Measurements from ENCODE around the gene LTB4R.
"Not testable (repeated sequence)": the region's sequence is repeated elsewhere in the genome, so short reads cannot be mapped to it uniquely, and the experiment has no call there.

LTB4R gene

GRCh38 chr14:24323341-24323740 lies 12.0 kb downstream of the LTB4R start:
- DNase-seq (ENCODE audit: low read depth in 2 of 2), result no peak

DNA sequence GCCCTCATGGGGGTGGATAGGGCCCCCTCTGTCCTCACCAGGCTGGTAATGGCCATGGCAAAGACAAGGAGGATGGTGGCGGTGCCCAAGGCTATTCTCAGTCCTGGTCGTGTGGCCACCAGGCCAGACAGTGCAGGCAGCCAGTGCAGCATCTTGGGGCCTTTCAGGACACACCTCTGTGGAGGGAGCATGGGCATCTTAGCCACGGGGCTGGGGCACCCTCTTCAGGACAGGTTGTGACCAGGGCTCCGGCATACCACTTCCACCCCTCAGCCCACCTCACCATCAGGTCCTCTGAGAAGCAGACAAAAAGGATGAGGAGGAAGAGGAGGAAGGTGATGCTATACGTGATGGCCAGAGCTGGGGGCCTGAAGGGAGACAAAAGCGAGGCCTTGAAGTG lies 12.7 kb downstream of the LTB4R start:
- DNase-seq (ENCODE audit: low read depth in 2 of 2), result no peak

- no peak for DNase-seq (ENCODE audit: low read depth in 2 of 2)
Observed at GRCh38 chr14:24325041-24325530, 13.8 kb downstream of the LTB4R start.

- DNase-seq (ENCODE audit: low read depth in 2 of 2), result no peak
Observed at GRCh38 chr14:24325963-24326362, 14.7 kb downstream of the LTB4R start.

- DNase-seq (ENCODE audit: low read depth in 2 of 2), result no peak
Observed at GRCh38 chr14:24327303-24327702, 16.0 kb downstream of the LTB4R start.

GRCh38 chr14:24327914-24328313 lies 16.6 kb downstream of the LTB4R start:
- not testable (repeated sequence) for DNase-seq (ENCODE audit: low read depth in 2 of 2)

GRCh38 chr14:24329073-24329663 lies 17.9 kb downstream of the LTB4R start:
- no peak for DNase-seq (ENCODE audit: low read depth in 2 of 2)

DNA sequence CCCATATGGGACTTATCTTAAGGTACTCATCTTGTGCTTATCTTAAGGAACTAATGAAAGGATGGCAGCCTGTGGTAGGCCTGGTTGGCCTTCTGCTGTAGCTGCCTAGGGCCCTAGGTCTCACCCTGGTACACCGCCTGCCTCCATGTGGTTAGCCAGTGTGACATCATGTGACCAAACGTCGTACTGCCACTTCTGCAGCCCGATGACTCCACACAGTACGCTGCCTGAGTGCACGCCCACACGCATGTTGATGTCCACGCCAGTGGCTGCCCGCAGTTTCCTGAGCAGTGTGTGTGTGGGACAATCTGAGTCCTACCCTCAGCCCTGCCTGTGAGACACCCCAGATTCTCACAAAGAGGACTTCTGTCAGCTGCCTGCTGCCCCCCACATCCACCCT lies 18.4 kb downstream of the LTB4R start:
- DNase-seq (ENCODE audit: low read depth in 2 of 2), result peak; percentile 56 to 59

DNA sequence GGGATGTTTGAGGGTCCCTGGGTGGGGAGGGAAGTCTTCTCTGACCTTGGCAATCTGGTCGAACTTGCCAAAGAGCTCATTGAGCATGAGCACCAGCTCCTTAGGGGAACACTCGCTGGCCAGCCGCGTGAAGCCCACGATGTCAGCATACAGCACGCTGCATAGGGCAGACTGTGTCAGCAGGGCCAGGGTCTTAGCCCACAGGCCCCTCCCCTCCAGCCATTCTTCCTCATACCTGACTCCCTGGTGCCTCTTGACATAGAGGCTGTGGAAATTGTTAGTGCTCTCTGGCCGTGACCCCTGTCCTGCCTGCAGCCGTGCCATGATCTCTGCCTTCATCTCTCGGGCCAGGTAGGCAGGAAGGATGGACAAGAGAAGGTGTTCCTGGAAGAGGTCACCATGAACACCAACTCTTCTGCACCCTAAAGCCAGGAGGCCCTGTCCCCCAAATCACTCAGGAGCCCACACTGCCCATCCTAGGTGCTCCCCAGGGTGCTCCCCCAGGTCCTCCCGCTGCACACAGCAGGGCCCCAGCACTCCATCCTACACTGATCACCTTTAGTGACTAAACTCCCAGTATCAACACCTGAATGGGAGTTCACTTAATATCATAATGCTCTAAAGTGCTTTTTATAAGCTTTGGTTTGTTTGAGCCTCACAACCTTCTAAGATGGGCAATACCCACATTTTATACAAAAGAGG lies 19.8 kb downstream of the LTB4R start:
- no peak for DNase-seq (ENCODE audit: low read depth in 2 of 2)

DNA sequence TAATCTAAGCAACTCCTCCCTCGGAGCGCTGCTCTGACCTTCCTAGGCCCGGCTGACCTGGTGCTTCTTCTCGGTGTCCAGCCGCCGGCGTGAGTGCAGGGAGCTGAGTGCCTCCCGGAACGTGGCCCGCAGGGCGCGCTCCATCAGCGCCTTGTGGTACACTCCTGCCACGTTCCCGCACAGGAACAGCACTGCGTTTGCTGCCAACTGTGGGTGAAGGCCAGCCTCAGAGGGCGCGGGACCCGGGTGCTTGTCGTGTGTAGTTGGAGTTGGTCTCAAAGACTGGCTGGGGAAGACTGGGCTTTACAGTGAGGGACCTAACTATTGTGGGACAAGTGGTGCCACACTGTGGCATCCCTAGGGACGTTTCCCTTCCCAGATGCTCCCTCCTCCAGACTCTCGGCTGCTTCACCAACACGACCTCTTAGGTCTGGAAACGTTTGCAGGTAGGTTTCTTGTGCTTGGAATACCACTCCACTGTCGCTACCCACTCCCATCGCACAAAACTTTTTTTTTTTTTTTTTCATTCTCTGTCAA lies 20.5 kb downstream of the LTB4R start:
- no peak for DNase-seq (ENCODE audit: low read depth in 2 of 2)

DNA sequence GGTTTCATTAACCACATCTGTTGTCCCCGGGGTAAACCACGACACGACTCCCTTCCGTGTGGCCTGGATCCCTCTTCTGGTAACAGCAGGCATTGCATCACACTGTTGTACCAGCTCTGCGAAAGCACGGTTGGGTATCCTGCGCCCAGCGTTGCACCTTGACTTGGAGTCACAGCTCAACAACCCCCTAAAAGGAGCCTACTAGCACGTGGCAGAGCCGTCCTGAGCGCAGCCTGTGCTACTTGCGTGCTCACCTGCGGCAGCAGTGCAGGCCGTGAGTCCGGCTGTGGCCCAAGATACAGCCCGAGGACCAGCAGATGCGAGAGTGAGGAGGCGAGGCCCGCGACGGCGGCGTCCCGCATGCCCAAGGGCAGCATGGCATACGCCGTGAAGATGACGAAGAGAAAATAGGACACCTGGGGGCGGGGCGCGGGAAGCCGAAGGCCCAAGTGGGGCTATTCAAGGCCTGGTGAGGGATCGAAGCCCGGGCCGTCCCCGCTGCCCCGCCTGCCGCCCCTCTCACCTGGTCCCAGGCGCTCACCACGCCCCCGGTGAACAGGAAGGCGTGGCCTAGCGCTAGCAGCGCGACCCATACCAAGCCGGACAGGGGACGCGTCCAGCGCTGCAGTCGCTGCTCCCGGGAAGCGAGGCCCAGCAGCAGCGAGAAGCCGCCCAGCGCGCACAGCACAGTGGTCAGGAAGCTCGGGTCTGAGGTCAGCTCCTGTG lies 21.1 kb downstream of the LTB4R start:
- peak; percentile 57 to 77 for DNase-seq (ENCODE audit: low read depth in 2 of 2)

GRCh38 chr14:24334431-24335291 lies 23.4 kb downstream of the LTB4R start, which contains the start of gene ADCY4:
TSS of gene ADCY4 (minus strand) at chr14:24335071. CDS start at chr14:24334652, 419 bp downstream.
- DNase-seq (ENCODE audit: low read depth in 2 of 2), result no peak

DNA sequence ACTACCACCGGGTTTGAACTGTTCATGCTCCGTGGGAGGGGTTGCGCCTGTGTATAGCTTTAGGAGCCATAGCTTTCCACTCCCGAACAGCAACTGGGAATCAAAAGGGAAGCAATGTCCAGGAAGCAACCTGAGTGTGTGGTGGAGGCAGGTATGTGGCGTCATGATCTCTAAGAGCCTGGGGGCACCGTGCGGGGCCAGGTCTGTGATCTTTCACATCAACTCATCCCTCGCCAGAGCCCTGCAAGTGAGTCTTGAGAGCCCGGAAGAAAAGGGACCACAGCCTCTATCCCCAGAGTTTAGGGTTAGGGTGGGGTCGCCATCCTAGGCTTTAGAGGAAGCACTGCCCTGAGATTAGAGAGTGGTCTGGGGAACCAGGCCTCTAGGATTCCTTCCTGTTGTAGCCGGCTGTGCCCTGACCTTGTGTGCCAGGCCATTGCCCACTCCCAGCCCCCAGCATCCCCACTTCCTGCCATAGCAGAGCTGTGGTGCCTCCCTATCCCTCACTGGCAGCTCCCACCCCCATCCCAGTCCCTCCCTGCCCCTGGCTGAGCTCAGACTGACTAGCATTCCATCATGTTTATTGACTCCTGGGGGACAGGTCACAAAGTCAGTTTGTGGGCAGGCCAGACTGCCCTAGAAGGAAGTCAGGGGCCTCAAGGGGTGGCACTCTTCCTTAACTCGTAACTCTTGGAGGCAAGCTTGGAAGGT lies 24.3 kb downstream of the LTB4R start:
- no peak for DNase-seq (ENCODE audit: low read depth in 2 of 2)

DNA sequence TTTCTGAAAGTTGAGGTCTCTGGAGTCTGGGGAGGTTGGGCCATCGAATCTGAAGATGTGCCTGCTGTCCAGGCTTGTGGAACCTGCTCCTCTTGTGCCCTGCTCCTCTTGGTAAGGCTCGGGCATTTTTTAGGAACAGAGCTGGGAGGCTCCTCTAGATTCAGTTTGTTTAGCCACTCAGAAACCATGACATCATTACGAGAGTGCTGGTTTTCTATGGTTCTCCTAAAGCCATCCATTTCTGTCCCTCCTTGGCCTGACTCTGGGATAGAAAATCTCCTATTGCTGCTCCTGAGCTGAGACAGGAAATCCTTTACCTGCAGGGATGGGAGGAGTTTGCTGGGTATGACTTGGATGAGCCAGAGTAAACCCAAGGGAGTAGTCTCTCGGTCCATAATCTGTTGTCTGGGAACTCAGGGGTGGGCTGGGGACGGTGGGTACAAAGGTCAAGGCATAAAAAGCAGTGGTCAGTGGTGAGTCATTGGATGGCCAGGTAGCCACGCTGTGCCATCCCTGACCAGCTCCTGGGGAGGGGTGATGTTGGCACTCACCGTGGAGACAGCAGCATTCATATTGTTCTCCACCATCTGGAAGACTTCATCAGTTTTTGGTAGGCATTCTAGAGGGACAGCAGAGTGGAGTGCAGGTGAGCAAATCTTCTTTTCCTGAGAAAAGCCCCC lies 26.0 kb downstream of the LTB4R start:
- no peak for DNase-seq (ENCODE audit: low read depth in 2 of 2)

DNA sequence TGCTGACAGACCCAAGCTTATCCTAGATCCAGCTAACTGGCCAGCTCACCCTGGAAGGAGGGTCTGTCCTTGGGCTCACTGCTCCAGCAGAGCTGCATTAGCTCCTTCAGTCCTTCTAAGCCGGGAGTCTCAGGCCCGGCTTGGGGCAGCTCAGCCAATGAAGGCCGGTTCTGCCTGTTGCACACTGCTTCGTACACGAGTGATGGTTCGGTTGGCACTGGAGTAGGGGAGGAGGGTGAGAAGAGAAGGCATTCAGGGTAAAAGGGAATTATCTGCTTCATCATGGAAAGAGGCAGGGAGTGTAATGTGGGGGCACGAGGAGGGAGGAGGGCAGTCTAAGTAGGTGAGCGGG lies 26.5 kb downstream of the LTB4R start:
- DNase-seq (ENCODE audit: low read depth in 2 of 2), result no peak

GRCh38 chr14:24338843-24339242 lies 27.5 kb downstream of the LTB4R start:
- no peak for DNase-seq (ENCODE audit: low read depth in 2 of 2)

DNA sequence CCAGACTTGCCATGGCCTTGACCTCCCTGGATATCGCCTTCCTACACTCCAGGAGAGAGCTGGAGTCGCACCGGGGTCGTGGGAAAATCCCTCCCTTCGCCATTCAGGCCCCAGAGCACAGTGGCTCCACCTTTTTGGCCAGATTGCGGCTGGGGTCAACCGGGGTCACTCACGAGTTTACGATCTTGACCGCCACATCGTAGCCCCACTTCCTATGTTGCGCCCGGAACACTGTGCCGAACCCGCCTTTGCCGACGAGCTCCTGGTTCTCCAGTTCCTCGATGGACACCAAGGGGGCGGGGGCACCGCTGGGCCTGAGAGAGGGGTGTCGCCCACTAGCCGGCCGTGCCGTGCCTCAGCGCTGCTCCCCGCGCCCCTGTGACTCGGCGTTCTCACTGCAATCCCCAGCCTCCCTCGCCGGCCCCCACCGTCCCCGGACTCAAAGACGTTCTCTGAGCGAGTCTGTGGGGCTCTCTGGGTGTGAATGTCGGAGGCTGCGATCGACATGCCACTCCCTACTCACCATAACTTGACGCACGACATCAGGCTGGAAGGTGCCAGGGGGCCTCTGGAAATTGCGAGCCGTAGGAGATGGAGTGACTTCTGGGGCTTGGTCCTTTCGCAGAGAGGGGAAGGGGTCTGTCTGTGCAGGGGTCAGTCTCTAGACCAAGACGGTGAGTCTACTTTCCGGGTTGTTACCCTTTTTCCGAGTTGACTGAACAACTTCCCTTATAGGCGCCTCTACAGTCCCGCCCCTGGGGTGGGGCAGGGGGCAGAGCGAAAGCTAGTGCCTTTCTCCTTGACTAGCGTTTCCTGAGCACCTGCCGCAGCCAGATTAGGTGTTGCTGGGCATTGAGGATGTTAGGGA lies 28.2 kb downstream of the LTB4R start, which contains the start of gene RIPK3:
TSS of gene RIPK3 (minus strand) at position 708 of the 868 bp plus-strand sequence. CDS start at position 543, 165 bp downstream.
- DNase-seq (ENCODE audit: low read depth in 2 of 2), result peak in 1 of 2 donors; percentile 37

DNA sequence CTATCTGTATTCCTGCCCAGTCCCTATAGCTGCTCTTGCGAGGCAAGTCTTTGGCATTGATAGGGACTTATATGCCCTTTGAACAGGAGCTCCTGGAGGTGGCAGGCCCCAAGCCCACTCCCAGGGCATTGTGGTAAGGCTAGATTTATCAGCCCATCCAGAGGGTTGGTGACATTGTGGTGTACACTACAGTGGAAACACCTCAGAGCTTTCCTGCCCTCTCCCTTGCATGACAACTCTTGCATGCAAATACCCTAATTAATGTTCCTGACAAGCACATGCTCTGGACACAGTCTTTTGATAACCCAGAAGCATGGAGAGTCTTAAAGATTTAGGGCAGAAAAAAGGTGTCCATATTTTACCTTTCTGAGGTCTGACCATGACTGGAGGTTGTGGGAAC lies 29.3 kb downstream of the LTB4R start:
- no peak for DNase-seq (ENCODE audit: low read depth in 2 of 2)

DNA sequence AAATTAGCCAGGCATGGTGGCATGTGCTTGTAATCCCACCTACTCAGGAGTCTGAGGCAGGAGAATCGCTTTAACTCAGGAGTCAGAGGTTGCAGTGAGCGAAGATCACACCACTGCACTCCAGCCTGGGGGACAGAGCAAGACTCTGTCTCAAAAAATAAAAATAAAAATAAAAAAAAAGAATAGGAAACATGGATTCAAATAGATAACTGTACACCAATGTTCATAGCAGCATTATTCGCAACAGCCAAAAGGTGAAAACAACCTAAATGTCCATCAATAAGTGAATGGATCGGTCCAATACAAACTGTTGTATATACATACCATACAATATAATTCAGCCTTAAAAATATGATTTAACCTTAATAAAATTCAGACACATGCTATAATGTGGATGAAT lies 31.6 kb downstream of the LTB4R start:
- DNase-seq (ENCODE audit: low read depth in 2 of 2), result no peak

All from stimulated activated CD8-positive, alpha-beta memory T cell treated with anti-CD3 and anti-CD28 coated beads, Interleukin-15, amount 100 ng/mL, for 4 hours (primary cell).